ENCODE data around the gene OR1E2. TPM values are rescaled to one million over a fixed set of nuclear protein-coding genes. Genes with fewer than 3 reads are reported as not detected.

The OR1E2 gene, protein sequence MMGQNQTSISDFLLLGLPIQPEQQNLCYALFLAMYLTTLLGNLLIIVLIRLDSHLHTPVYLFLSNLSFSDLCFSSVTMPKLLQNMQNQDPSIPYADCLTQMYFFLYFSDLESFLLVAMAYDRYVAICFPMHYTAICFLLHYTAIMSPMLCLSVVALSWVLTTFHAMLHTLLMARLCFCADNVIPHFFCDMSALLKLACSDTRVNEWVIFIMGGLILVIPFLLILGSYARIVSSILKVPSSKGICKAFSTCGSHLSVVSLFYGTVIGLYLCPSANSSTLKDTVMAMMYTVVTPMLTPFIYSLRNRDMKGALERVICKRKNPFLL
- not detected in 2 replicates for total RNA-seq

DNA sequence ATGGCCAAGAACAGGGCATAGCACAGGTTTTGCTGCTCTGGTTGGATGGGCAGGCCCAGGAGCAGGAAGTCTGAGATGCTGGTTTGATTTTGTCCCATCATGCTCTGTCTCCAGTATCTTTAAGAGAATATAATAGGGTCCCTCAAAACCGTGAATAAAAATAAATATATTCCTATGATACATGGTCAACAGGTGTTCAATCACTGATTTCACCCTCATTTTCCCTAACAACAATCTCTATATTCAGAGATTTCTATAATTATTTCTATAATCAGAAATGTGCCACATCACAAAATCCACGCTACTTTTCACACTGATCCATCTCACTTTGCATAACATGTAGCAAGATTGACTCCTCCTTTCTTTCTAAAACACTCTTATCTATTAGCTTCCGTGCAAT, at the start of gene OR1E2:
TSS of gene OR1E2 (minus strand) at position 101 of the 400 bp plus-strand sequence. CDS start at position 101, 0 bp downstream.

DNA sequence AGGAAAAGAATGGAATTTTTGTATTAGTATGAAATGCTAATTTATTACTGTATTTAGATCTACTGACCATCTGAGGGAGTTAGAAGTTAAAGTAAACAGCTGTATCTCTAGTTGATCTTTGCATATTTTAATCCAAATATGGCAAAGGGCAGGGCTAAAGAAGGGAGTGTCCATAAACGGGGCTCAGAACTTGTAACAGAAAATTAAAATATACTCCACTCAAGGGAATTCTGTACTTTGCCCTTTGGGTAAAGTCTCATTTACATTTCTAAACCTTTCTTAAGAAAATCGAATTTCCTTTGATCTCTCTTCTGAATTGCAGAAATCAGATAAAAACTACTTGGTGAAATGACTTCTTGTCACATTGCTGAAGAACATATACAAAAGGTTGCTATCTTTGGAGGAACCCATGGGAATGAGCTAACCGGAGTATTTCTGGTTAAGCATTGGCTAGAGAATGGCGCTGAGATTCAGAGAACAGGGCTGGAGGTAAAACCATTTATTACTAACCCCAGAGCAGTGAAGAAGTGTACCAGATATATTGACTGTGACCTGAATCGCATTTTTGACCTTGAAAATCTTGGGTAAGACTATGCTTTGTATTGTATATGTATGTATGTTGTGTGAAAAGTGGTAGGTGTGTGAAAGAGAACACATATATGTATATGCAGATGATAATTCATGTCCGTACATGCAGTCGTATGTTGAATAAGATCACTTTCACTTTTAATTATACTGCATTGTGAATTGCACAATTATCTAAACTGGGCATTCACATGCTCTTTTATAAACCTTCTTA, 42.4 kb upstream of the OR1E2 start, which contains the start of gene ASPA:
TSS of gene ASPA (plus strand) at position 186 of the 799 bp plus-strand sequence. CDS start at position 349, 163 bp downstream.

DNA sequence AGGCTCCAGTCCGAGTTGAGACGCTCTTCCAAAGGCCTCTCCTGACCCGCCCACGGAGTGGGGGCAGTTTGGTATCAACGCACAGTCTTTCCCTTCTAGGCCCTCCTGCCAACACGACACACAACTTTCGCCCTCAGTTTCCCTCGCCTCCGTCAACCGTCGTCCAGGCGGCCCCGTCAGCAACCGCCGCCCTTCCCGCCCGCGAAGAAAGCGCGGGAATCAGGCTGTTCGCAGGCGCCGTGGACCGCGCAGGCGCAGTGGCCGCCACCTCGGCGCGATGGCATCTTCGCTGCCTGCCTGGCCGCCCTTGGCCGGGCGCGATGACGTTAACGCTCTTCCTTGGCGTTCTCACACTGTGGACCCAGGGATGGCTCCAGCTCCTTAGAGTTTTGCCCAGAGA, 38.0 kb upstream of the OR1E2 start, which contains the start of gene SPATA22:
TSS of gene SPATA22 (minus strand) at position 221 of the 400 bp plus-strand sequence. CDS start 2,494 bp downstream, outside the sequence.

DNA sequence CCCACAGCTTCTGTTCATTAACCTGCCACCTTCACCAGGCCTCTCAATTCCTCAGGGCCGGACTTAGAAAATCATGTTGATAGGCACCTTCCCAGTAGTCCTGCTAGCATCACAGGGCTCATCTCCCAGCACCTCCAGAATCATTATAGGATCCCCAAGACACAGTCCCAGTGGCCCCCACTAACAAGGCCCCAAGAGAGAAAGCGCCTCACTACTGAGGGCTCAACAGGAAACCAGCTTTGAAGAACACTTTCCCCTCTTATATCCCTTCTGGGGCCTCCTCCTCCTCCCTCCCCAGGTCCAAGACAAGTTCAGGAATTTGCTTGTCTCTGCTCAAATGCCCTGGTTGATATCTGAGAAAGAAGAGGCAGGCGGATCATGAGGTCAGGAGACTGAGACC, 22.6 kb downstream of the OR1E2 start, which contains the start of gene OR3A3:
TSS of gene OR3A3 (plus strand) at position 301 of the 400 bp plus-strand sequence.

DNA sequence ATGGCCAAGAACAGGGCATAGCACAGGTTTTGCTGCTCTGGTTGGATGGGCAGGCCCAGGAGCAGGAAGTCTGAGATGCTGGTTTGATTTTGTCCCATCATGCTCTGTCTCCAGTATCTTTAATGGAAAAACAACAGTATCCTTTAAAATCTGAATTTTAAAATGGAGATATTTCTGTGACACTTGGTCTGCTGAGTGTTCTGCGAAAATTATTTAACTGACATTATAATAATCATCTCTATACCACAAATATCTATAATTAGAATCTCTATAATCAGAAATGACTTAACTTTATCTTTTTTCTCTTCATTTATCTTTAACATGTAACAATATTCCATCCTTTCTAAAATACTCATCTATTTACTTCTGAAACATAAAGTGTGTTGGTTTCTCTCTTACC, 35.3 kb downstream of the OR1E2 start, which contains the start of gene OR1E1:
TSS of gene OR1E1 (minus strand) at position 101 of the 400 bp plus-strand sequence. CDS start at position 101, 0 bp downstream.

DNA sequence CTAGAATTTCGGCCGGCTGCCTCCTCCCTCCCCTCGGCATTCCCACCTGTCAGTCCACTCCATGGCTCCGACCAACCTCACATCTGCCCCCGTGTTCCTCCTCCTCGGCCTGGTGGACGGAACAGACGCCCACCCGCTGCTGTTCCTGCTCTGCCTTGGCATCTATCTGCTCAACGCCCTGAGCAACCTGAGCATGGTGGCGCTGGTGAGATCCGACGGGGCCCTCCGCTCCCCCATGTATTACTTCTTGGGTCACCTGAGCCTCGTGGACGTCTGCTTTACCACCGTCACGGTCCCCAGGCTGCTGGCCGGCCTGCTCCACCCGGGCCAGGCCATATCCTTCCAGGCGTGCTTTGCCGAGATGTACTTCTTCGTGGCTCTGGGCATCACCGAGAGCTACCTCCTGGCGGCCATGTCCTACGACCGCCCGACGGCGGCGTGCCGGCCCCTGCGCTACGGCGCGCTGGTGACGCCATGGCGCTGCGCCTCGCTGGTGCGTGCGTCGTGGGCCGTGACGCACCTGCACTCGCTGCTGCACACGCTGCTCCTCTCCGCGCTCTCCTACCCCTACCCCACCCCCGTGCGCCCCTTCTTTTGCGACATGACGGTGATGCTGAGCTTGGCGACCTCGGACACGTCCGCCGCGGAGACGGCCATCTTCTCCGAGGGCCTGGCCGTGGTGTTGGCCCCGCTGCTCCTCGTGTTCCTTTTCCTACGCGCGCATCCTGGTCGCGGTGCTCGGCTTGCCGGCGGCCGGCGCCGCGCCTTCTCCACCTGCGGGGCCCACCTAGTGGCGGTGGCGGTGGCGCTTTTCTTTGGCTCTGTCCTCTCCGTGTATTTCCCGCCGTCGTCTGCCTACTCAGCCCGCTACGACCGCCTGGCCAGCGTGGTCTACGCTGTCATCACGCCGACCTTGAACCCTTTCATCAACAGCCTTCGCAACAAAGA, 47.5 kb downstream of the OR1E2 start, which contains the start of gene OR3A2:
TSS of gene OR3A2 (minus strand) at position 440 of the 948 bp plus-strand sequence.

Other genes starting within 250 kb of the OR1E2 start
- gene OR1A2, start 236.3 kb downstream of the OR1E2 start, total RNA-seq: not detected in 2 replicates
- under 0.01 TPM in 1 of 2 replicates, not detected in the other for gene OR1A1, start 226.2 kb downstream of the OR1E2 start, total RNA-seq
- gene OR3A1, start 135.5 kb downstream of the OR1E2 start, total RNA-seq: not detected in 2 replicates
- not detected in 2 replicates for gene OR3A2, start 47.5 kb downstream of the OR1E2 start, total RNA-seq
- gene OR1E1, start 35.4 kb downstream of the OR1E2 start, total RNA-seq: not detected in 2 replicates
- gene OR3A3, start 22.5 kb downstream of the OR1E2 start, total RNA-seq: not detected in 2 replicates
- gene SPATA22, start 38.0 kb upstream of the OR1E2 start, total RNA-seq: not detected in 2 replicates
- not detected in 2 replicates for gene ASPA, start 42.2 kb upstream of the OR1E2 start, total RNA-seq
- gene TRPV3, start 124.0 kb upstream of the OR1E2 start, total RNA-seq: 0.36 and 5.5 TPM in 2 replicates
- gene TRPV1, start 175.6 kb upstream of the OR1E2 start, total RNA-seq: 1.0 and 3.1 TPM in 2 replicates
- 6.2 and 9.5 TPM in 2 replicates for gene SHPK, start 202.4 kb upstream of the OR1E2 start, total RNA-seq
- 24.6 and 32.1 TPM in 2 replicates for gene CTNS, start 202.9 kb upstream of the OR1E2 start, total RNA-seq
- 150 and 163 TPM in 2 replicates for gene TAX1BP3, start 234.7 kb upstream of the OR1E2 start, total RNA-seq
- gene EMC6, start 235.0 kb upstream of the OR1E2 start, total RNA-seq: 12.0 and 26.3 TPM in 2 replicates